GM21529 (cell line): ENCODE data around the gene MYL11.
"Not testable (repeated sequence)": the region's sequence is repeated elsewhere in the genome, so short reads cannot be mapped to it uniquely, and the experiment has no call there.

Experiments
- ATAC-seq: cut with Tn5 transposase; IDR thresholded peaks from one replicate; pipeline ENCODE4 v1.9.1; 2021; ENCODE audit not compliant: unreplicated experiment

Gene MYL11

GRCh38 chr16:30395155-30395991 lies 20.8 kb downstream of the MYL11 start, which contains the start of gene ZNF48:
Gene ZNF48, plus strand, starts transcription at chr16:30395420. Its CDS starts 375 bp downstream, at chr16:30395795.
- peak; percentile 64 for ATAC-seq

- ATAC-seq = no peak
Measured at GRCh38 chr16:30395992-30396585, 21.5 kb downstream of the MYL11 start.

DNA sequence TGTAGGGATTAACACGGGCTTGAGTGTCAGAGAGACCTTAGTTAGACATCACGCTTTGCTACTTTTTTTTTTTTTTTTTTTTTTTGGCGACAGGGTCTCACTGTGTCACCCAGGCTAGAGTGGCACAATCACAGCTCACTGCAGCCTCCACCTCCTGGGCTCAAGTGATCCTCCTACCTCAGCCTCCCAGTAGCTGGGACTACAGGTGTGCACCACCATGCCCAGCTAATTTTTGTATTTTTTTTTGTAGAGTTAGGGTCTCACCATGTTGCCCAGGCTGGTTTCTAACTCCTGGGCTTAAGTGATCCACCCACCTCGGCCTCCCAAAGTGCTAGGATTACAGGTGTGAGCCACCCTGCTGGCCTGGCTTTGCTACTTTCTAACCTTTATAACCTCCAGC lies 22.0 kb downstream of the MYL11 start:
- not testable (repeated sequence) for ATAC-seq

GRCh38 chr16:30397056-30397455 lies 22.5 kb downstream of the MYL11 start:
- no peak for ATAC-seq

DNA sequence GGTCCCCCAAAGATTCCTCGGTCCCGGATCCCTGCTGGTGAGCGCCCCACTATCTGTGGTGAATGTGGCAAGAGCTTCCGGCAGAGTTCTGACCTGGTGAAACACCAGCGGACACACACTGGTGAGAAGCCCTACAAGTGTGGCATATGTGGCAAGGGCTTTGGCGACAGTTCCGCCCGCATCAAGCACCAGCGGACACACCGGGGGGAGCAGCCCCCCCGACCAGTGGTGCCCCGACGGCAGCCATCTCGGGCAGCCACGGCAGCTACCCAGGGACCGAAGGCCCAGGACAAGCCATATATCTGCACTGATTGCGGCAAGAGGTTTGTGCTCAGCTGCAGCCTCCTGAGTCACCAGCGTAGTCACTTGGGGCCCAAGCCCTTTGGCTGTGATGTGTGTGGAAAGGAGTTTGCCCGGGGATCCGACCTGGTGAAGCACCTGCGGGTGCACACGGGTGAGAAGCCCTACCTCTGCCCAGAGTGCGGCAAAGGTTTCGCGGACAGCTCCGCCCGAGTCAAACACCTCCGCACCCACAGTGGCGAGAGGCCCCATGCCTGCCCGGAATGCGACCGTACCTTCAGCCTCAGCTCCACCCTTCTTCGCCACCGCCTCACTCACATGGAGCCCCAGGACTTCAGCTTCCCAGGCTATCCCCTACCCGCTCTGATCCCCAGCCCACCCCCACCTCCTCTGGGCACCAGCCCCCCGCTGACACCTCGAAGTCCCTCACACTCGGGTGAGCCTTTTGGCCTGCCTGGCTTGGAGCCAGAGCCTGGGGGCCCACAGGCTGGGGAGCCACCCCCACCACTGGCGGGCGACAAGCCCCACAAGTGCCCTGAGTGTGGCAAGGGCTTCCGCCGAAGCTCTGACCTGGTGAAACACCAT lies 23.4 kb downstream of the MYL11 start:
- no peak for ATAC-seq

DNA sequence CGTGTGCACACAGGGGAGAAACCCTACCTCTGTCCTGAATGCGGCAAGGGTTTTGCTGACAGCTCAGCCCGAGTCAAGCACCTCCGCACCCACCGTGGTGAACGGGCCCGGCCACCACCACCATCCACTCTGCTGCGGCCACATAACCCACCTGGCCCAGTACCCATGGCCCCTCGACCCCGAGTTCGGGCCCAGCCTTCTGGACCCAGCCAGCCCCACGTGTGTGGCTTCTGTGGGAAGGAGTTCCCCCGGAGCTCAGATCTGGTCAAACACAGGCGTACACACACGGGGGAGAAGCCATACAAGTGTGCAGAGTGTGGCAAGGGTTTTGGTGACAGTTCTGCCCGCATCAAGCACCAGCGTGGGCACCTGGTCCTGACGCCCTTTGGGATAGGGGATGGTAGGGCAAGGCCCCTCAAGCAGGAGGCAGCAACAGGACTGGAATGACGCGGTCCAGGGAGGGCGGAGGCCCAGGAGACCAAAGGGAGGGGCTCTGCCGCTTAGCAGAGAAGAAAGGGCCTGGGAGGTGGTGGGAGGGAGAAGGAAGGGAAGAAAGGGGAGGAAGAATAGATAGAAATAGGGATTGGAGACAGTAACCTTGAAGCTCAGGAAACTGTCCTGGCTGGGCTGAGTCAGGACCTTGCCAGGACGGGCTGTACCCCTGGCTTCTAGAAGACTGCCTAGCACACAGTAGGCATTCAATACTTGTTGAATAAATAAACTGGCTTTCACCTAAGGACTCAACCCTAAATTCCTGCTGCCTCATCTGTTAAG lies 24.2 kb downstream of the MYL11 start:
- no peak for ATAC-seq

- no peak for ATAC-seq
Measured at GRCh38 chr16:30399435-30400186, 25.0 kb downstream of the MYL11 start.

GRCh38 chr16:30401768-30402425 lies 27.3 kb downstream of the MYL11 start:
- ATAC-seq = no peak

- ATAC-seq = no peak
Measured at GRCh38 chr16:30406795-30407101, 32.1 kb downstream of the MYL11 start.

DNA sequence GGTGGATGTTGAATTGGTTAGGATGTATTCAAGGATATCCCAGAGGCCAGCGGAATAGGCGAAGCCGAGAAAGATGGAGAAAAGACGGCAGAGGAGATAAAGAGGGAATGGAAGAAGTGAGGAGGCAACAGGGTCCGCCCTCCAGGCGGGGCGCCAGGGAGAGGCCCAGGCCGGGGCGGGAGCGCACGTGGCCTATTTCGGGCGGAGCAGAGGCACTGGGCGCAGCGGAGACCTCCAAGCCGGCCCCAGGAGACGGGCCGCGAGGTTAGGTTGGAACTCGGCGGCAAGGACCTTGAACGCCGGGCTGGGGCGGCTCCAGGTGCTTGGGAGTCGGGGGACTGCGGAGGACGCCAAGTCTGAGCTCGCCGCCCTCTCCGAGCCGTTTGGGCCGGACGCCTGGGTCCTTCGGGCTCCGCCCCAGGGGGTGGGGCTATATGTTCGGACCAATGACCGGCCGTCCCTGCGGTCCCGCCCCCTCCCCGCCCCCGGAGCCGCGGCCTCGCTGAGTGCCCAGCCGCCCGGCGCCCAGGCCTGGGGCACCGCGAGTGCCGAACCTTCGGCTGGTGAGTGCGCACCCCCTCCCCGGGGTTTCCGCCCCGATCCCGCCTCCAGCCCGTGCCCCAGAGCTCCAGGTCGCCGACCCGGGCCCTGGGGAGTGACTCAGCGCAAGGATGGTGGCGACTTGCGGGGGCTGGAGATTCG lies 32.7 kb downstream of the MYL11 start, which contains the start of gene ZNF771:
ZNF771 (plus strand) TSS at position 505 of the 702 bp plus-strand sequence. CDS start 448 bp downstream, outside the sequence.
- peak; percentile 77 for ATAC-seq

- no peak for ATAC-seq
Measured at GRCh38 chr16:30407804-30408534, 33.4 kb downstream of the MYL11 start.

- peak; percentile 44 for ATAC-seq
Measured at GRCh38 chr16:30409125-30410060, 34.8 kb downstream of the MYL11 start.

DNA sequence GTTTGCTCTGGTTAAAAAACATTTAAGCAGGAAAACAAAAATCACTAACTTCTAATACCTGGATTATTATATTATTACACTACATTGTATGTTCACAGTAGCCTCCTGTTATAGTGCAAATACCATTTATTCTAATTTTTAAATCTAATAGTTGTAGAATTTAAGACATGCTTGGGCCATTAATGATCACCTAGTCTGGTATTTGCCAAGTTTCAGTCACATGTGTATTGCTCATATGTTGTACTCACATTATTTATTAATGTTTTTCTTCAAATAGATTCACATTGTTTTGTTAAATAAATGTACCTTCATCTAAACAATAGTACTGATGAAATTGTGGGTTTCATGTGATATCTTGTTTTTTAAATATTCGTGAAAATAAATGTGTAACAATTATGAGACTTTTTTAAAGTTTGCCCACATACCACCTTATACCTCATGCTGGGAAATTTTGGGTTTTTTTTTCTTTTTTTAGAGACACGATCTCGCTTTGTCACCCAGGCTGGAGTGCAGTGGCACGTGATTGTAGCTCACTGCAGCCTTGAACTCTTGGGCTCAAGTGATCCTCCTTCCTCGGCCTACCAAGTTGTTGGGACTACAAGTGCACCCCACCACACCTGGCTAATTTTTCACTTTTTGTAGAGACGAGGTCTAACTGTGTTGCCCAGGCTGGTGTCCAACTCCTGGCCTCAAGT lies 38.7 kb downstream of the MYL11 start:
- ATAC-seq = no peak

GRCh38 chr16:30414159-30414558 lies 39.6 kb downstream of the MYL11 start:
- no peak for ATAC-seq

GRCh38 chr16:30416047-30416603 lies 41.5 kb downstream of the MYL11 start:
- no peak for ATAC-seq
